ENCODE measurements around the gene PRDM2. TPM values are rescaled to one million over a fixed set of nuclear protein-coding genes. Genes with fewer than 3 reads are reported as not detected.

Gene PRDM2
- total RNA-seq, 1 donor from 2014 or later, result 12.5 TPM

GRCh38 chr1:13808729-13809131 is 108.7 kb downstream of the PRDM2 start:
- no peak overlapping the region for H3K4me3 ChIP-seq (ENCODE audit: low read depth, low read length)
- no peak for TF ChIP-seq CTCF (conservative IDR thresholded peaks at IDR 0.05; ENCODE audit: low read depth, low read length)
- no peak for DNase-seq (ENCODE audit: low read depth)

- TF ChIP-seq CTCF (conservative IDR thresholded peaks at IDR 0.05; ENCODE audit: low read depth, low read length), result no peak
- no peak overlapping the region for H3K4me3 ChIP-seq (ENCODE audit: low read depth, low read length)
- DNase-seq (ENCODE audit: low read depth), result no peak
Observed at GRCh38 chr1:13809461-13810159, 109.6 kb downstream of the PRDM2 start.

- no peak overlapping the region for H3K4me3 ChIP-seq (ENCODE audit: low read depth, low read length)
- TF ChIP-seq CTCF (conservative IDR thresholded peaks at IDR 0.05; ENCODE audit: low read depth, low read length), result no peak
- no peak for DNase-seq (ENCODE audit: low read depth)
Observed at GRCh38 chr1:13812456-13813397, 112.7 kb downstream of the PRDM2 start.

DNA sequence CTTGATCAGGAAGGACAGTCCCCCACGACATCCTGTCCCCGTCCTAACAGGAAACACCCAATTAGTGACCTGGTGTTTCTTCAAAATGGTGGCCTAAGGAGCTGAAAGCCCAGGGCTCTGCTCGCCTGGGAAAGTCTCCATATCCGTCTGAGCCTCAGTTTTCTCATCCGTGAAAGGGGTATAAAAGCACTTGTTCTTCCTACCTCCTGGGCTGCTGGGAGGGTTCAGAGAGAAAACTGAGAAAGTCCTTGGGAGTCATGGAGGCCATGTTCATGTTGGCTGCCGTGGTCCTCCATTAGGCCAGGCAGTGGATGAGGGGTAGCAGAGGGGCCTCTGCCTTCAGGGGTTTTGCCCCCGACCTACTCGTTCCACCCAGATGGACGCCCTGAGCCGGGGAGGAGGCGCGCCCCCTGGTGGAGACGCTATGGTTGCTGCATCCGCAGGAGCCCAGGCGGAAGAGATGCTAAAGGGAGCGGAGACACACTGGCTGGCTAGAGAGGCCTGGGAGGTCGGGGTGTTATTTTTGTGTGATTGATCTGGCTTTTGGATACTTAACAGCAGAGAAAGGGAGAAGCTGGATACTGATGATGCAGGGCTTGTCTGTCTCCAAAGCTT is 113.5 kb downstream of the PRDM2 start:
- peak; percentile 49 for TF ChIP-seq CTCF (conservative IDR thresholded peaks at IDR 0.05; ENCODE audit: low read depth, low read length)
- no peak for DNase-seq (ENCODE audit: low read depth)

DNA sequence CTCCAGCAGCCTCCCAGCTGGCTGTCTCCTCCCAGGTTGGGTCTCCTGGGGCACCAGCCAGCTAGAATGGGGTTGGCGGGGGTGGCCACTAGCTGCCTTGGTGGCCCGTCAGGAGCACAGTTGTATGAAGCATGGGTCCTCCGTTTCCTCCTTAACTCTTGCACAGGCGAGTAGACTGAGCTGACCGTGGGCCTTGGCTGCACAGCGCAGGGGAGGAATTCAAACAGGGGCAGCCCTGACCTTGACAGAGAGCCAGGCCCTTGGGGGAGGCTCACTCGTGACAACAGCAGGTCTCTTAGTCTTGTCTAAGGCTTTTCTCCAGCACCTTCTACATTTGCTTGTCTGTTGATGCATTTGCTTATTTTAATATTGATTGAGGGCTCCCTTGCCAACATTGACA is 114.1 kb downstream of the PRDM2 start:
- DNase-seq (ENCODE audit: low read depth), result no peak
- H3K4me3 ChIP-seq (ENCODE audit: low read depth, low read length), result no peak overlapping the region
- TF ChIP-seq CTCF (conservative IDR thresholded peaks at IDR 0.05; ENCODE audit: low read depth, low read length), result no peak

More for the DNA sequence above, 113.5 kb downstream of the PRDM2 start:
- H3K4me3 ChIP-seq (ENCODE audit: low read depth, low read length), result no peak overlapping the region

DNA sequence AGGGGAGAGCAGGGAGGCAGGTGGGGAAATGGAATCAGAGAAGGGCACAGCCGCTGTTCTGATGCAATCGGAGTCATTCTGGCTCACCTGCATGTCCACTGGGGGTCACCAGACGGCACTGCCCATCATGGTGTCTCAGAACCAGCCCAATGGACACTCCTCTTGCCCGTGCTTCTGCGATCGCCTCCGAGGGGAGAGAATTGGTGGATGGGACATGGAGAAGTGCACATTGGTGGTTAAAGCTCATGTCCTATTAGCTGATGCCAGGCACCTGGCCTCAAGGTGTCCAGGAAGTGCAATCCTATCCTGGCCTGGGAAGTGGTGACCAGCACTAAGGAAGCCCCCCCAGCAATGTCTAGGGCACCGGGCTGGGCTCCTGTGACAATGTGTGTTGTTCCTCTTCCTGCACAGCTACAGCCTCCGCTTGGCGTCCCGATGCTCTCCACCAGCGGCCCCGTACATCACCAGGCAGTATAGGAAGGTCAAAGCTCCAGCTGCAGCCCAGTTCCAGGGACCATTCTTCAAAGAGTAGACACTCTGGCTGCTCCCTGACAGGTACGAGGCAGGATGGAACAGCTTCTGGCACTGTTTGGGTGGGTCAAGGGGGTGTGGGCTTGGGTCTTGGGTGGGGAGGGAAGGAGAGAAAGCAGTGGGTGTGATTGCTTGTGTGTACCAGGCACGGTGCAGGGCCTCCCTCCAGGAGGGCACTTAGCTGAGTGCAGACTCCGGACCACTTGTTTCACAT is 116.2 kb downstream of the PRDM2 start:
- no peak overlapping the region for H3K4me3 ChIP-seq (ENCODE audit: low read depth, low read length)
- TF ChIP-seq CTCF (conservative IDR thresholded peaks at IDR 0.05; ENCODE audit: low read depth, low read length), result no peak
- no peak for DNase-seq (ENCODE audit: low read depth)
